Bronchial epithelial cell (primary cell): ENCODE results near the gene DPP10. TPM values are rescaled to one million over a fixed set of nuclear protein-coding genes. Genes with fewer than 3 reads are reported as not detected.

Experiments
- DNase-seq: peaks from one replicate; pipeline ENCODE4 v3.0.0-alpha.2; 2010; ENCODE audit warnings: low read depth
- FAIRE-seq: peaks from 2 replicates; lab custom pipeline; 2011; peaks lifted over from hg19 to GRCh38; lab: Jason Lieb, UNC
- H3K27me3 ChIP-seq: 2 replicates; pipeline ENCODE4 v1.5.1; 2011; ENCODE audit warnings: low read length; ENCODE audit not compliant: control insufficient read depth, insufficient read depth
- H3K36me3 ChIP-seq: 2 replicates; pipeline ENCODE4 v1.5.1; 2011; ENCODE audit warnings: low read length; ENCODE audit not compliant: control insufficient read depth, insufficient read depth
- H3K4me3 ChIP-seq: 2 replicates; pipeline ENCODE4 v1.5.1; 2011; ENCODE audit warnings: mild to moderate bottlenecking, low read depth, low read length, control low read depth
- total RNA-seq: library from RNA; depleted of rRNA; stranded (reverse); fragments of >200 nt; gene quantifications from 2 replicates; pipeline ENCODE4 v1.2.1, GENCODE V29; 2014
- TF ChIP-seq, protein P1 (sequence below): IDR thresholded peaks from 2 replicates; pipeline ENCODE4 v1.5.1; 2011; ENCODE audit warnings: mild to moderate bottlenecking, moderate library complexity, low read length, control low read depth, inconsistent platforms; ENCODE audit not compliant: insufficient read depth, severe bottlenecking

Gene DPP10
- total RNA-seq, 1 donor from 2014 or later: 0.26 TPM

DNA sequence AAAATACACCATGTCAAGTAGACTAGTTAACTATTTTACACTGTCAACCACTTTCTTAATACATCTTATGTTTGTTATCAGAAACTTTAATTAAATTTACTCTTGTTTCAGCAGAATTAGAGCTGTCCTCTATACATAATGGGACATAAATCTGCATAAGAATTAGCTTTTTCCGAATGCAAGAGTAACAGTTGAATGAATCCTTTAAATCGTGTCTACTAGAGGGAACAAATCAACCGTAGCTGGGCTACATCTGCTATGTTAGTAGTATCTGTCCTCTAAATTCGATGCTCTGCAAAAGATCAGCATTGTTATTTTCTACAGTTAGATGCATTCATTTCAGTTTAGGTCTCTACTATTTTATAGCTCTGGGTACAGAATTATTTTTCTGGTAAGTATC, 1090.6 kb downstream of the DPP10 start:
- no peak for DNase-seq
- FAIRE-seq: no peak
- no peaks in the 10 kb centered on the region for H3K27me3 ChIP-seq
- no peaks in the 10 kb centered on the region for H3K36me3 ChIP-seq
- no peak overlapping the region for H3K4me3 ChIP-seq
- TF ChIP-seq, protein P1, sequence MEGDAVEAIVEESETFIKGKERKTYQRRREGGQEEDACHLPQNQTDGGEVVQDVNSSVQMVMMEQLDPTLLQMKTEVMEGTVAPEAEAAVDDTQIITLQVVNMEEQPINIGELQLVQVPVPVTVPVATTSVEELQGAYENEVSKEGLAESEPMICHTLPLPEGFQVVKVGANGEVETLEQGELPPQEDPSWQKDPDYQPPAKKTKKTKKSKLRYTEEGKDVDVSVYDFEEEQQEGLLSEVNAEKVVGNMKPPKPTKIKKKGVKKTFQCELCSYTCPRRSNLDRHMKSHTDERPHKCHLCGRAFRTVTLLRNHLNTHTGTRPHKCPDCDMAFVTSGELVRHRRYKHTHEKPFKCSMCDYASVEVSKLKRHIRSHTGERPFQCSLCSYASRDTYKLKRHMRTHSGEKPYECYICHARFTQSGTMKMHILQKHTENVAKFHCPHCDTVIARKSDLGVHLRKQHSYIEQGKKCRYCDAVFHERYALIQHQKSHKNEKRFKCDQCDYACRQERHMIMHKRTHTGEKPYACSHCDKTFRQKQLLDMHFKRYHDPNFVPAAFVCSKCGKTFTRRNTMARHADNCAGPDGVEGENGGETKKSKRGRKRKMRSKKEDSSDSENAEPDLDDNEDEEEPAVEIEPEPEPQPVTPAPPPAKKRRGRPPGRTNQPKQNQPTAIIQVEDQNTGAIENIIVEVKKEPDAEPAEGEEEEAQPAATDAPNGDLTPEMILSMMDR: no peak

DNA sequence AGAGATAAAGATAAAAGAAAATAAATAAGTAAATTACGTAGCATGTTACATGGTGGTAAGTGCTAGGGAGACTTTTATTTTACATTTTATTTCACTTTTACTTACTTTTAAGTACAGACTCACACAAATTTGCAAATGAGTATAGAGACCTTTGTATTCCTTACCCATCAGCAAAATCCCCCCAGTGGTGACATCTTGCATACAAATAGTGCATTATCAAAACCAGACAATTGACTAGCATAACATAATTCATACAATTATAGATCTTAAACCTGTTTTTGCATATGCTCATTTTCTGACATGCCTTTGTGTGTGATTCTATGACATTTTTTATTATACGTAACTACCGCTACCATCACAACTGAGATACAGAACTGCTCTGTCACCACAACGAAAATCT, 1099.4 kb downstream of the DPP10 start:
- TF ChIP-seq, protein P1: no peak
- Histone ChIP-seq H3K36me3 (no peaks in the 10 kb centered on the region), H3K4me3 (no peak overlapping the region), H3K27me3 (no peaks in the 10 kb centered on the region)
- no peak for DNase-seq
- FAIRE-seq: no peak

DNA sequence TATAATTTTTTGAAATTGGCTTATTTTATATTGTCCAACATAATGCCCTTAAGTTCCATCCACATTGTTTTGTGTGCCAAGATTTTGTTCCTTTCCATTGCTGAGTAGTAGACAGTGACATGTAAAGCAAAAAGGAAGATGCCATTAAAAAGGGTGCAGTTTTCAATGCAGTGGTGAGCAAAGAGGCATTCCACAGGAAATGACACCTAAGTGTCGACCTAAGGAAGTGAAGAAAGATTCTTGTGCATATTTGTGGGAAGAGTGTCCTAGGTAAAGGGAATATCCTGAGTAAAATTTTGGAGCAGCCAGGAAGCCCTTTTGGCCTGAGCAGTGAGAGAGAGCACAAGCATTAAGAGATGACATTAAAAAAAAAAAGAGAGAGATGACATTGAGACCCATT, 1099.9 kb downstream of the DPP10 start:
- FAIRE-seq (no peak), DNase-seq (no peak)
- no peak overlapping the region for H3K4me3 ChIP-seq
- TF ChIP-seq, protein P1: no peak
- no peaks in the 10 kb centered on the region for H3K36me3 ChIP-seq
- H3K27me3 ChIP-seq: no peaks in the 10 kb centered on the region

DNA sequence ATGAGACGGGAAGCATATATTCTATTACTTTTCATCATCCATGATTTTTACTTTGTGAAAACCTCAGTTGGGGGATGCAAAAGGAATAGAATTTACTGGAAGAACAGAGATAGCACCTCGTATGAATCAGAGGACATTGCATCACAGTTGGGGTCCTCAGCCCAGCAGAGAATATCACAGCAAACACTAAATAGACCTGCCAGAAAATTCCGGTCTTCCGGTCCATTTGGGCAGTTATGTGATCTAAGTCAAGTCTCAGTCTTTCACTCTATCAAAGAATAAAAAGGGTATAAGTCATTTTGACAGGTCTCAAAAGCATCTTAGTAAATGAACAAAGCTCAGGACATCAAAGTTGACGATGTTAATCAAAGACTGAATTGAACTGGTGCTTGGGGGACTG, 1100.6 kb downstream of the DPP10 start:
- DNase-seq (no peak), FAIRE-seq (no peak)
- no peak overlapping the region for H3K4me3 ChIP-seq
- H3K36me3 ChIP-seq: no peaks in the 10 kb centered on the region
- TF ChIP-seq, protein P1: no peak
- no peaks in the 10 kb centered on the region for H3K27me3 ChIP-seq

DNA sequence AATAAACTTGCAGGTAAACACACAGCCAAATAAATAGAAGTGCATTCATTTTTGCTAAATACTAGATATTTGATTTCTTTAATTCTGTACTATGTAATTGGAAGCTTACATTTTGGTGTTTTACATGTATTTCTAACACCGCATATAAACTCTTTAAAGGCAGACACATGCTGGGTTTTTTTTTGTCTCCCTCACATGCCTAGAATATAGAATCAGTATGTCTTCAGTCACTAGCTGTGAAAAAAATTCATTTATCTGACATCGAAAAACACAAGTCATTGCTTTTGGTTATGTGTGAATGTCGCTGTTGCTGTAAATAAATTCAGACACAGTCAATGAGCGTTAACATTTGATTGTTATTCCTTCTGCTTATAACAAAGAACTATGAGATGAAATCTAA, 1101.0 kb downstream of the DPP10 start:
- DNase-seq (no peak), FAIRE-seq (no peak)
- H3K27me3 ChIP-seq: no peaks in the 10 kb centered on the region
- TF ChIP-seq, protein P1: no peak
- H3K4me3 ChIP-seq: no peak overlapping the region
- no peaks in the 10 kb centered on the region for H3K36me3 ChIP-seq

DNA sequence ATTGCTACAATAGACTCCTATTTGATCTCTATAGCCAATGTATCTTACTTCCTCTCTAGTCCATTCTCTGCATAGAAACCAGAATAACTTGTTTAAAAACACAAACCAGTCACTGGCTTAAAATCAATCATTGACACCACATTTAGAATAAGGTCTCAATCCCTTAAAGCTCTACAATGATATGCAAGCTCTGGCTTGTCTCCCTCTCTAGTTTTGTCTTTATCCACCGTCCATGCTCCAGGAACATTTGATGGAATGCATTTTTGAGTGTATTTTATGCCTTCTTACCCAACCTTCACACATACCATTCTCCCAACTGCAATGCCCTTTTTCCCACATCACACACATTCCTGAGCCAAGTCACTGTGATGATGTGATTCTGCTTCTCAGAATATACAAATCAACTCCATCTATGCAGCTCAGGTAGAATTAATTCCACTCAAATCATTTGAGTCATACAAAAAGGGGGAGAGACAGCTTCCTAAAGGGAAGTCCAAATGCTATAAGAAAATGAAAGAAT, 1107.2 kb downstream of the DPP10 start:
- peak; percentile 6 for DNase-seq
- FAIRE-seq: no peak
- Histone ChIP-seq H3K4me3 (no peak overlapping the region), H3K36me3 (no peaks in the 10 kb centered on the region), H3K27me3 (no peaks in the 10 kb centered on the region)
- TF ChIP-seq, protein P1: no peak
